IMR-90 (cell line): ENCODE measurements around the gene CHST8. TPM values are rescaled to one million over a fixed set of nuclear protein-coding genes. Genes with fewer than 3 reads are reported as not detected.

Experiments
- ATAC-seq: fragments of 200-7000 bp; cut with Tn5 transposase; 2 replicates; pipeline ENCODE4 v1.9.1; 2020; ENCODE audit warnings: low read depth, mild to moderate bottlenecking, moderate library complexity
- BruUV-seq: library from RNA; stranded (reverse); fragments of 400-500 nt; replicated peaks from 2 replicates; lab custom pipeline; 2021; lab: Mats Ljungman, UMichigan
- CTCF ChIA-PET: fragments of 300-600 bp; formaldehyde crosslinking; extraction: SDS; loops from one replicate; lab custom pipeline; 2021; ENCODE audit warnings: antibody characterized with exemption; lab: Yijun Ruan, JAX
- POLR2A ChIA-PET: fragments of 300-600 bp; sonication (Branson Sonifier 250); formaldehyde crosslinking; loops from one replicate; lab custom pipeline; 2022; ENCODE audit warnings: antibody characterized with exemption; ENCODE audit not compliant: unreplicated experiment; lab: Charles Lee
- DNase-seq: peaks from one replicate; pipeline ENCODE4 v3.0.0; 2013
- H2AFZ ChIP-seq: replicated peaks from 2 replicates; pipeline ENCODE3; 2013; ENCODE audit warnings: low read length, mild to moderate bottlenecking; ENCODE audit not compliant: poor library complexity
- H2AK5ac ChIP-seq: 2 replicates; pipeline ENCODE4 v1.6.1; 2013; ENCODE audit warnings: low read depth, low read length, inconsistent platforms
- H2AK9ac ChIP-seq: replicated peaks from 2 replicates; pipeline ENCODE3; 2013; ENCODE audit warnings: mild to moderate bottlenecking, low read depth, low read length, moderate library complexity; ENCODE audit not compliant: poor library complexity
- H2BK120ac ChIP-seq: 2 replicates; pipeline ENCODE4 v1.6.1; 2013; ENCODE audit warnings: low read depth, low read length, inconsistent platforms
- H2BK15ac ChIP-seq: 3 replicates; pipeline ENCODE4 v1.6.1; 2013; ENCODE audit warnings: low read depth, low read length, inconsistent platforms
- H2BK20ac ChIP-seq: 2 replicates; pipeline ENCODE4 v1.6.1; 2013; ENCODE audit warnings: low read depth, mild to moderate bottlenecking, inconsistent platforms, low read length, moderate library complexity
- H2BK5ac ChIP-seq: 2 replicates; pipeline ENCODE4 v1.6.1; 2013; ENCODE audit warnings: mild to moderate bottlenecking, low read depth, low read length, inconsistent platforms; ENCODE audit not compliant: poor library complexity, severe bottlenecking
- H3K14ac ChIP-seq: replicated peaks from 2 replicates; pipeline ENCODE4 v1.6.1; 2013; ENCODE audit warnings: low read depth, low read length, inconsistent platforms
- H3K18ac ChIP-seq: 2 replicates; pipeline ENCODE4 v1.6.1; 2013; ENCODE audit warnings: low read depth, low read length, control low read depth
- H3K23ac ChIP-seq: 2 replicates; pipeline ENCODE4 v1.6.1; 2013; ENCODE audit warnings: low read depth, low read length, inconsistent platforms
- H3K27ac ChIP-seq: 2 replicates; pipeline ENCODE4 v1.5.1; 2013; ENCODE audit warnings: mild to moderate bottlenecking, control low read depth, low read length; ENCODE audit not compliant: insufficient read depth
- H3K27me3 ChIP-seq: 2 replicates; pipeline ENCODE4 v1.6.1; 2013; ENCODE audit warnings: low read length; ENCODE audit not compliant: control insufficient read depth, insufficient read depth
- H3K36me3 ChIP-seq: 2 replicates; pipeline ENCODE4 v1.6.1; 2013; ENCODE audit warnings: low read length, mixed read lengths; ENCODE audit not compliant: control insufficient read depth, insufficient read depth
- H3K4ac ChIP-seq: 2 replicates; pipeline ENCODE4 v1.6.1; 2013; ENCODE audit warnings: low read depth, low read length, inconsistent platforms
- H3K4me1 ChIP-seq: 2 replicates; pipeline ENCODE4 v1.6.1; 2013; ENCODE audit warnings: low read length, mixed read lengths; ENCODE audit not compliant: control insufficient read depth, insufficient read depth
- H3K4me2 ChIP-seq: 2 replicates; pipeline ENCODE4 v1.6.1; 2013; ENCODE audit warnings: low read depth, mild to moderate bottlenecking, control low read depth, low read length, moderate library complexity
- H3K4me3 ChIP-seq: 2 replicates; pipeline ENCODE4 v1.5.1; 2013; ENCODE audit warnings: low read depth, mild to moderate bottlenecking, control low read depth, low read length, moderate library complexity; ENCODE audit not compliant: insufficient read depth
- H3K56ac ChIP-seq: 2 replicates; pipeline ENCODE4 v1.6.1; 2013; ENCODE audit warnings: low read length, inconsistent platforms; ENCODE audit not compliant: insufficient read depth; ENCODE audit errors: extremely low read depth
- H3K79me1 ChIP-seq, 2 experiments: 2 replicates each; pipeline ENCODE4 v1.6.1; 2013; ENCODE audit warnings: low read length in 2 of 2, inconsistent platforms in 1 of 2, low read depth in 1 of 2
- H3K9ac ChIP-seq: 2 replicates; pipeline ENCODE4 v1.6.1; 2013; ENCODE audit warnings: low read depth, low read length, control low read depth
- H3K9me1 ChIP-seq: 2 replicates; pipeline ENCODE4 v1.6.1; 2013; ENCODE audit warnings: low read length, inconsistent platforms; ENCODE audit not compliant: insufficient read depth
- H3K9me3 ChIP-seq: 2 replicates; pipeline ENCODE4 v1.6.1; 2013; ENCODE audit warnings: low read length; ENCODE audit not compliant: control insufficient read depth, insufficient read depth
- H4K20me1 ChIP-seq: 2 replicates; pipeline ENCODE4 v1.6.1; 2013; ENCODE audit warnings: low read length, inconsistent platforms; ENCODE audit not compliant: insufficient read depth
- H4K5ac ChIP-seq: 2 replicates; pipeline ENCODE4 v1.6.1; 2013; ENCODE audit warnings: mild to moderate bottlenecking, low read depth, low read length, control low read depth
- H4K8ac ChIP-seq, 2 experiments: 2 replicates each; pipeline ENCODE4 v1.6.1; 2013; ENCODE audit warnings: low read depth in 2 of 2, low read length in 2 of 2, control low read depth in 1 of 2, inconsistent platforms in 1 of 2
- H4K91ac ChIP-seq: 2 replicates; pipeline ENCODE4 v1.6.1; 2013; ENCODE audit warnings: low read depth, low read length, inconsistent platforms; ENCODE audit not compliant: insufficient read depth
- CHD1 ChIP-seq: IDR thresholded peaks from 2 replicates; pipeline ENCODE4 v1.6.1; 2012; ENCODE audit warnings: low read depth, low read length, improper control_type of control experiment
- MXI1 ChIP-seq: IDR thresholded peaks from 2 replicates; pipeline ENCODE4 v1.6.1; 2012; ENCODE audit warnings: low read depth, mild to moderate bottlenecking, low read length, moderate library complexity, borderline replicate concordance
- RAD21 ChIP-seq: IDR thresholded peaks from 2 replicates; pipeline ENCODE4 v1.6.1; 2012; ENCODE audit warnings: low read length, improper control_type of control experiment
- RCOR1 ChIP-seq: IDR thresholded peaks from 2 replicates; pipeline ENCODE4 v1.6.1; 2012; ENCODE audit warnings: mild to moderate bottlenecking, low read length, improper control_type of control experiment; ENCODE audit not compliant: insufficient replicate concordance
- WGBS, 2 experiments: methylation state at CpG; one replicate each; pipeline versions ENCODE4 v1.1.5 to v1.1.7; 2013; ENCODE audit warnings: missing lambda C conversion rate in 2 of 2; ENCODE audit not compliant: insufficient read length in 1 of 2; ENCODE audit errors: extremely low coverage in 2 of 2; 5-methylcytosine and 5-hydroxymethylcytosine counted together
- dilution Hi-C: fragments of 300-500 bp; cut with HindIII; formaldehyde crosslinking; loops from one replicate; pipeline ENCODE4 v1.14.3; 2018; ENCODE audit warnings: low sequenced_read_pairs; ENCODE audit not compliant: unreplicated experiment
- in situ Hi-C: fragments of 300-500 bp; cut with MboI; formaldehyde crosslinking; loops from 3 replicates; pipeline ENCODE4 v1.14.3; 2019; ENCODE audit warnings: low sequenced_read_pairs, inconsistent platforms, mixed read lengths
- intact Hi-C: fragments of 100-400 bp; cut with micrococcal nuclease; formaldehyde crosslinking; loops from 2 replicates; pipeline ENCODE4 v1.10.0; 2022
- polyA plus RNA-seq, 3 experiments: library from polyadenylated mRNA; depleted of rRNA; stranded (reverse); fragments of >200 nt; gene quantifications; 2 replicates each; pipeline ENCODE4 v1.2.3, GENCODE V29; 2012; ENCODE audit warnings: low replicate concordance in 1 of 3
- total RNA-seq: library from RNA; depleted of rRNA; stranded (reverse); fragments of >200 nt; gene quantifications from 2 replicates; pipeline ENCODE4 v1.2.3, GENCODE V29; 2012

The CHST8 gene
- total and polyA plus RNA-seq, 2 of the 4 experiments (the other 2 are of a cell fraction): not detected

DNA sequence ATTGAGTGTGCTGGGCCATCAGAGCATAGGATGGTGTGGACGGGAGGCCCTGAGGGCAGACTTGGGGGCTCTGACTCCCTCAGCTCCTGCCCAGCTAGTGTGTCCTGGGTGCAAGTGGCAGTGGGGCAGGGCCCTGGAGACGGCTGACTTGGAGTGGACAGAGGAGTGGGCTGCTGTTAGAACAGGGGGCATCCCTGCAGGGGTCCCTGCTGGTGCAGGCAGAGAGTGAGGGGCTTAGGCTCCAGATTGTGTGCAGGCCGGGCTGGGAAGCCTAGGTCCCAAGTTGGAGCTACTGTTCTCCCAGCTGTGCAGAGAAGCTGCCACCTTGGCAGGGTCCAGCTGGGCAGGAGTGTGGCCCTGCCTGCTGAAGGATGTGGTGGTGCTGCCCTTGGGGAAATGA lies 183.6 kb downstream of the CHST8 start:
- Histone ChIP-seq H4K91ac (no peak overlapping the region), H3K27me3 (no peaks in the 10 kb centered on the region), H2BK20ac (no peak overlapping the region), H4K8ac (no peak overlapping the region), H2BK120ac (no peak overlapping the region), H3K27ac (no peak overlapping the region), H3K9me3 (no peaks in the 10 kb centered on the region), H2AK9ac (no peak overlapping the region), H3K4ac (no peak overlapping the region), H2AFZ (no peak overlapping the region), H2BK5ac (no peak overlapping the region), H2AK5ac (no peak overlapping the region), H3K9me1 (no peaks in the 10 kb centered on the region; the same call in 1 of the 2 replicates), H3K9ac (no peak overlapping the region), H4K20me1 (0 out of 2 replicates have a peak, but pooled peaks cover 6% of the 10 kb centered on the region), H3K23ac (no peak overlapping the region), H3K36me3 (peaks cover 50% of the 10 kb centered on the region), H3K4me1 (no peaks in the 10 kb centered on the region; the same call in 1 of the 2 replicates), H4K5ac (no peak overlapping the region), H3K56ac (no peak overlapping the region), H3K18ac (no peak overlapping the region), H3K14ac (no peak overlapping the region), H3K4me3 (no peak overlapping the region), H2BK15ac (no peak overlapping the region), H3K79me1 (no peaks in the 10 kb centered on the region; a peak in 1 of 4 replicates), H3K4me2 (no peak overlapping the region)
- 80% methylated on average over 1 of the region's 3 CpGs; no CpG with 5 or more reads in 1 of the 2 experiments for WGBS, 2 experiments
- dilution Hi-C loops: no loop called here
- ATAC-seq (no peak), DNase-seq (no peak)
- TF ChIP-seq RCOR1 (no peak), RAD21 (no peak), MXI1 (no peak), CHD1 (no peak)
- POLR2A ChIA-PET: no interaction called here
- BruUV-seq: no TSS peak
- intact Hi-C loops: no loop called here
- in situ Hi-C loops: no loop called here
- CTCF ChIA-PET: interaction anchor here (0.6 kb wide), 1 partner anchor 288 kb away, joined by 4 read pairs; no protein-coding TSS in a partner anchor
